Measurements from ENCODE around the gene RGS3.

Gene RGS3

DNA sequence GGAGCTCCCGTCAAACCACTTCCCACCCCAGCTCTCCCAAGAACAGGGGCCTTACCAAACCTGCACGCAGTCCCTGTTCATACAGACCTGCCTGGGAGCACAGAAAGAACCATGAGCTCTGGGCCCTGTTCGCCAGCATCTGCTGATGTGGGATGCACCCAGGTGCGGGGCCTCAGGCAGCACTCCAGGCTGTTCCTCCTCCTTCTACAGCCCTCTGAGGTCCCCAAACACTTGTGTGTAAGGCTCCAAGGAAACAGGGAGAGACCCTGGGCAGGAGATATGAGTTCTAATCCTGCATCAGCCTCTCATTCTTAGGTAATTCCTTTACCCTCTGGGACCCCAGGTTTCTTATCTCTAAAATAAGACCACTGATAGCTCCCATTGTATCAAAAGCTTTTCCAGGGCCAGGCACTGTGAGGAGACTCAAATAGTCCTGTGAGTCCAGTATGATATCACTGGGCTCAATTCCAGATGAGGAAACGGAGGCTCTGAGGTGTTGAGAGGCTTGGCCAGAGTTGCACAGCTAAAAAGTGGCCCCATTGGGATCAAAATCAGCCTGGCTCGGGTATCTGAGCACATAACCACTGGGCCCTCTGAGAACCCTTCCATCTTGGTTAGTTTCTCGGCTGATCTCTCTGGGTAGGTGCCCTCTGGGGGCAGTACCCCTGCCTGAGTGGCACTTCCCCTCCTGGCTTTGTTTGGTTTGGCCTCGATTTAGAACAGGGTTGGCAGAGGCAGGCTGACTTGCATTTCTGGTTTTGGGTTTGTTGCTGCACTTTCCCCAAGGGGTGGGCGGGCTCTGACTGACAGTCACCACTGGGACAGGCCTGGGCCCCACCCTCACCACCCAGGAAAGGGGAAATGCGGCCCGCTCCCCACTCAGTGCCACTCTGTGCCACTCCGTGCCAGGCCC is 116.8 kb downstream of the RGS3 start:
- Histone ChIP-seq H3K27ac (ENCODE audit: low read length) (no peak overlapping the region), H3K36me3 (ENCODE audit: insufficient read depth, low read depth, low read length) (peaks cover 6% of the 10 kb centered on the region; the same call in 1 of the 2 replicates), H3K9me3 (ENCODE audit: insufficient read depth, low read depth, low read length) (no peaks in the 10 kb centered on the region), H3K9ac (ENCODE audit: low read depth, low read length) (no peak overlapping the region; the same call in 1 of the 2 replicates), H3K27me3 (ENCODE audit: insufficient read depth, low read length) (no peaks in the 10 kb centered on the region), H3K4me1 (ENCODE audit: insufficient read depth, low read length) (no peaks in the 10 kb centered on the region), H3K4me3 (ENCODE audit: low read length) (no peak overlapping the region)

DNA sequence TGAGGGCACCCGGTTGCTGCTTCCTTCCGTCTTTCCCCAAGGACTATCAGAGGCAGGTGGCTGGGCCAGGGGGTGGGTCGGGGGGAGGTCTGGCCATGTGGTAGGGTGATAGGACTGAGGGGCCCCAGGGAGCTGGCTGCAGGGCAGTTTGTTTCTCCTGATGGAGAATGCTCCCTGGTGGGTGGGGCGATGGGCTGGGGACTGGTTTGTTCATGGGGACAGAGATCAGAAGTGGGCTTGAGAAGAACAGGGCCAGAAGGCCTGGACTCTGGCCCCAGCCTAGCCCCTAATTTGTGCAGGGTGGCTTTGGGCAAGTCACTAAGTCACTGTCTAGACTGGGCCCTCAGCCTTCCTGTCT is 117.4 kb downstream of the RGS3 start:
- H3K36me3 ChIP-seq (ENCODE audit: insufficient read depth, low read depth, low read length): peaks cover 6% of the 10 kb centered on the region; the same call in 1 of the 2 replicates
- H3K9me3 ChIP-seq (ENCODE audit: insufficient read depth, low read depth, low read length): no peaks in the 10 kb centered on the region
- no peak overlapping the region for H3K27ac ChIP-seq (ENCODE audit: low read length)
- no peaks in the 10 kb centered on the region for H3K4me1 ChIP-seq (ENCODE audit: insufficient read depth, low read length)
- no peak overlapping the region for H3K9ac ChIP-seq (ENCODE audit: low read depth, low read length)
- no peaks in the 10 kb centered on the region for H3K27me3 ChIP-seq (ENCODE audit: insufficient read depth, low read length)
- H3K4me3 ChIP-seq (ENCODE audit: low read length): no peak overlapping the region

DNA sequence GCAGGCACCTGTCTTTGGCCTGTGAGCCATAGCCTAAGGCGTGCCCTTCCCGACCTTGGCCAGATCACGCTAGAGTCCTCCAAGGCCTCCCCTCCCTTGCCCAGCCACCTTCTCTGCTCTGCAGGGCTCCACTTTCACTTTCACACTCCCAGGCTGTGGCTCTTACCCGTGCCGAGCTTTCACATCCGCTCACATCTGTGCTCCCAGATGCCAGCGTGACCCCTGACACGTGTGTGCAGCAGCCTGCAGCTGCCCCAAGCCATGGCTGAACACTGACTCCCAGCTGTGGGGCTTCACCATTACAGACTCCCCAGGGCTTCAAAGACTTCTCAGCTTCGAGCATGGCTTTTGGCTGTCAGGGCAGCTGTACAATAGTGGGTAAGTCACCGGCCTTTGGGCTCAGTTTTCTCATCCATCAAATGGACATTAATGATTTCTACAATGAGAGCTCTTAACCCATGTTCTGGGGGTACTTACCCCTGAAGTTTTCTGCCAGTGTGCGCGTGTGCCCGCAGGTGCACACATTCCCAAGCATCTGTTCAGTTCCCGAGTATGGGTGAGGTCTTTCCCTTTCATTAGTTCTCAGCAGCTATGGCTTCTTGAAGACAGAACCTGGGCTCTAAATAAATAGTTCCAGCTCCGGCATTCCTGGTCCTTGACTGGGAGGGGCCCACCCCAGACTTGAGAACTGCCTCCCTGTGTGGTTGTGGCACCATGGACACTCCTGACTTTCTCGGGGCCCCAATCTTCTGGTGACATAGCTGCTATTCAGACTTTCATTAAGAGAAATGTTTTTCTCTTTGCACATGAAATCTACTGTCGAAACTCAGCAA is 118.6 kb downstream of the RGS3 start:
- no peaks in the 10 kb centered on the region for H3K27me3 ChIP-seq (ENCODE audit: insufficient read depth, low read length)
- H3K36me3 ChIP-seq (ENCODE audit: insufficient read depth, low read depth, low read length): peaks cover 6% of the 10 kb centered on the region; the same call in 1 of the 2 replicates
- H3K9me3 ChIP-seq (ENCODE audit: insufficient read depth, low read depth, low read length): no peaks in the 10 kb centered on the region
- no peaks in the 10 kb centered on the region for H3K4me1 ChIP-seq (ENCODE audit: insufficient read depth, low read length)
- no peak overlapping the region for H3K27ac ChIP-seq (ENCODE audit: low read length)
- H3K9ac ChIP-seq (ENCODE audit: low read depth, low read length): no peak overlapping the region
- no peak overlapping the region for H3K4me3 ChIP-seq (ENCODE audit: low read length)

DNA sequence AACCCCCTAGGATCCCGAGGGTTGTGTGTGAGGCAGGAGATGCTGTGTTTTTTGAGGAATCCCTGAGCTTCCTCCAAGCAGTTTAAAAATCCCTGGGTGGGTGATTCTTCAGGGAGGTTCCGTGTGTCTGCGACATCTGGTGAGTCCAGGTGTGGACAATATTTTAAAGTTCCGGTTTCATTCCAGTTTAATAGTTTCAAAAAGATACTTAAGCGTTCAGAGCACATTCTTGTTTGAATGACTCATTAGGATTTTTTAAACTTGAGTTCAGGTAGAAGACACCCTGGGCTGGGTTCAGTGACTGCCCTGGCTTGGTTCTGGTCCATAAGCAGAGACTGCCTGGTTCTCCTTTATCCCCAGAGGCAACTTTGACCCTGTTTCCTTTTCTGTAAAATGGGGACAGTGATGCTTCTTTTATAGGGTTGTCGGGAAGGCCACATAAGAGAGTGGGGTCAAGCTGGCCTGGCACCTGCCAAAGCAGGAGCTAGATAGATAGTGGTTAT is 119.2 kb downstream of the RGS3 start:
- Histone ChIP-seq H3K27me3 (ENCODE audit: insufficient read depth, low read length) (no peaks in the 10 kb centered on the region), H3K4me1 (ENCODE audit: insufficient read depth, low read length) (no peaks in the 10 kb centered on the region), H3K36me3 (ENCODE audit: insufficient read depth, low read depth, low read length) (peaks cover 6% of the 10 kb centered on the region; the same call in 1 of the 2 replicates), H3K9me3 (ENCODE audit: insufficient read depth, low read depth, low read length) (no peaks in the 10 kb centered on the region), H3K4me3 (ENCODE audit: low read length) (no peak overlapping the region), H3K9ac (ENCODE audit: low read depth, low read length) (no peak overlapping the region), H3K27ac (ENCODE audit: low read length) (no peak overlapping the region)

DNA sequence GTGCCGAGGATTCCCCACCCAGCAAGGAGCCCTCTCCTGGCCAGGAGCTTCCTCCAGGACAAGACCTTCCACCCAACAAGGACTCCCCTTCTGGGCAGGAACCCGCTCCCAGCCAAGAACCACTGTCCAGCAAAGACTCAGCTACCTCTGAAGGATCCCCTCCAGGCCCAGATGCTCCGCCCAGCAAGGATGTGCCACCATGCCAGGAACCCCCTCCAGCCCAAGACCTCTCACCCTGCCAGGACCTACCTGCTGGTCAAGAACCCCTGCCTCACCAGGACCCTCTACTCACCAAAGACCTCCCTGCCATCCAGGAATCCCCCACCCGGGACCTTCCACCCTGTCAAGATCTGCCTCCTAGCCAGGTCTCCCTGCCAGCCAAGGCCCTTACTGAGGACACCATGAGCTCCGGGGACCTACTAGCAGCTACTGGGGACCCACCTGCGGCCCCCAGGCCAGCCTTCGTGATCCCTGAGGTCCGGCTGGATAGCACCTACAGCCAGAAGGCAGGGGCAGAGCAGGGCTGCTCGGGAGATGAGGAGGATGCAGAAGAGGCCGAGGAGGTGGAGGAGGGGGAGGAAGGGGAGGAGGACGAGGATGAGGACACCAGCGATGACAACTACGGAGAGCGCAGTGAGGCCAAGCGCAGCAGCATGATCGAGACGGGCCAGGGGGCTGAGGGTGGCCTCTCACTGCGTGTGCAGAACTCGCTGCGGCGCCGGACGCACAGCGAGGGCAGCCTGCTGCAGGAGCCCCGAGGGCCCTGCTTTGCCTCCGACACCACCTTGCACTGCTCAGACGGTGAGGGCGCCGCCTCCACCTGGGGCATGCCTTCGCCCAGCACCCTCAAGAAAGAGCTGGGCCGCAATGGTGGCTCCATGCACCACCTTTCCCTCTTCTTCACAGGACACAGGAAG is 120.2 kb downstream of the RGS3 start:
- no peak overlapping the region for H3K27ac ChIP-seq (ENCODE audit: low read length)

DNA sequence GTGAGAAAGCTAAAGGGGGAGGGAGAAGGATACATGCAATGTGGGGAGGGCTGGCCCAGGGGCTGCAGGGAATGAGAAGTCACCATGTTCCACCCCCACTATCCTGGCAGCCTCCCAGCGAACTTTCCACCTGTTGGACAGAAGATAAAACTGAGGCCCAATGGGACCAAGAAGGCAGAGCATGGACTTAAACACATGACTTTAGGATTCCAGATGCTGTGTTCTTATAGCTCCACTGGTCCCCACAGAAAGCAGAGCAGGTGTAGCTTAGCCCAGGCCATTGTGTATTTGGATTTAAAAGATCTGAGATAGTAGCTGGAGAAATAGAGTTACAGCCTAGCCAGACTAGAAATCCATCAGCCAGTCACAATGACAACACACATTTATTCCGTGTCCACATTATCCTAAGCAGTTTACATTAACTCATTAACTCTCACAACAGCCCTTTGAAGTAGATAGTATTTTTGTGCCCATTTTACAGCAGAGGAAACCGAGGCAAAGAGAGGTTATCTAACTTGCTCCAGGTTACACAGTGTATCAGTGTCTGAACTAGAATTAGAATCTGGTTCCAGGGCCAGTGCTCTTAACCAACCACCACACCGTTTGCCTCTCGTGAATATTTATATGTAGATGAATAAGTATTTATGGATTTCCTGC is 121.0 kb downstream of the RGS3 start:
- H3K4me1 ChIP-seq (ENCODE audit: insufficient read depth, low read length): no peaks in the 10 kb centered on the region
- H3K36me3 ChIP-seq (ENCODE audit: insufficient read depth, low read depth, low read length): peaks cover 6% of the 10 kb centered on the region; the same call in 1 of the 2 replicates
- no peak overlapping the region for H3K4me3 ChIP-seq (ENCODE audit: low read length)
- H3K9ac ChIP-seq (ENCODE audit: low read depth, low read length): no peak overlapping the region
- no peaks in the 10 kb centered on the region for H3K27me3 ChIP-seq (ENCODE audit: insufficient read depth, low read length)
- H3K9me3 ChIP-seq (ENCODE audit: insufficient read depth, low read depth, low read length): no peaks in the 10 kb centered on the region
- H3K27ac ChIP-seq (ENCODE audit: low read length): no peak overlapping the region

More for the DNA sequence above, 120.2 kb downstream of the RGS3 start:
- Histone ChIP-seq H3K4me3 (ENCODE audit: low read length) (no peak overlapping the region), H3K9me3 (ENCODE audit: insufficient read depth, low read depth, low read length) (no peaks in the 10 kb centered on the region), H3K4me1 (ENCODE audit: insufficient read depth, low read length) (no peaks in the 10 kb centered on the region), H3K9ac (ENCODE audit: low read depth, low read length) (no peak overlapping the region), H3K36me3 (ENCODE audit: insufficient read depth, low read depth, low read length) (peaks cover 6% of the 10 kb centered on the region; the same call in 1 of the 2 replicates), H3K27me3 (ENCODE audit: insufficient read depth, low read length) (no peaks in the 10 kb centered on the region)

DNA sequence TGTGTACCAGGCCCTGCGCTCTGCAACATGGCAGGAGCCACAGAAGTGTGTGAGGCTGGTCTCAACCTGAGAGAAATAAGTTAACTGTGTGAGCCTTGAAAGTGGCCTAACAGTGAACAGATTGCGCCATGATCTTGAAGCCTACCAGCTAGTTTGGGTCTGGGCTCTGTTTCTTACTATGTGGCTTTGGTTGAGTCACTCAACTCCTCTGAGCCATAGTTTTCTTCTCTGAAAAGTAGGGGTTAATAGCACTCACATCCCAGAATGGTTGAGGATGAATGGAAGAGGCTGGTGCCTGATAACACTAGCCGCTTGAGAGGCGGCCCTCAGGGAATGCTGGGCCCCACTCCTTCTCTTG is 121.5 kb downstream of the RGS3 start:
- Histone ChIP-seq H3K36me3 (ENCODE audit: insufficient read depth, low read depth, low read length) (peaks cover 6% of the 10 kb centered on the region; the same call in 1 of the 2 replicates), H3K9ac (ENCODE audit: low read depth, low read length) (no peak overlapping the region), H3K27ac (ENCODE audit: low read length) (no peak overlapping the region), H3K4me3 (ENCODE audit: low read length) (no peak overlapping the region), H3K27me3 (ENCODE audit: insufficient read depth, low read length) (no peaks in the 10 kb centered on the region), H3K9me3 (ENCODE audit: insufficient read depth, low read depth, low read length) (no peaks in the 10 kb centered on the region), H3K4me1 (ENCODE audit: insufficient read depth, low read length) (no peaks in the 10 kb centered on the region)

DNA sequence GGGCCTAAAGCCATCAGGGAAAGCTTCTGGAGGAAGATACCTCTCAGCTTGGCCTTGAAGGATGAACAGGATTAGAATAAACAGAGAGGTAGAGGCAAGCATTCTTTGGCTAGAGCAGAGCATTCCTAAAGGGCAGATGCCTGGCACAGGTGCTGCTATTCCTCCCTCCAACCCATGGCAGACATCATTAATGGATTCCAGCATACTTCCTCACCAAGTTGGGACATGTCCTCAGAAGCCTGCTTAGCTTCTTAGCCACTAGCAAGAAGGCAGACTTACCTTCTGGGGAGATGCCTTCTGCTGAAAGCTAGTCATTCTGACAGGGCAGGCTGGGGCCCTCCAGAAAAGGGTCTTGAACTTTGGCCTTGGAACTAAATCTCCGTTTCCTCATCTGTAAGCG is 122.0 kb downstream of the RGS3 start:
- no peaks in the 10 kb centered on the region for H3K4me1 ChIP-seq (ENCODE audit: insufficient read depth, low read length)

DNA sequence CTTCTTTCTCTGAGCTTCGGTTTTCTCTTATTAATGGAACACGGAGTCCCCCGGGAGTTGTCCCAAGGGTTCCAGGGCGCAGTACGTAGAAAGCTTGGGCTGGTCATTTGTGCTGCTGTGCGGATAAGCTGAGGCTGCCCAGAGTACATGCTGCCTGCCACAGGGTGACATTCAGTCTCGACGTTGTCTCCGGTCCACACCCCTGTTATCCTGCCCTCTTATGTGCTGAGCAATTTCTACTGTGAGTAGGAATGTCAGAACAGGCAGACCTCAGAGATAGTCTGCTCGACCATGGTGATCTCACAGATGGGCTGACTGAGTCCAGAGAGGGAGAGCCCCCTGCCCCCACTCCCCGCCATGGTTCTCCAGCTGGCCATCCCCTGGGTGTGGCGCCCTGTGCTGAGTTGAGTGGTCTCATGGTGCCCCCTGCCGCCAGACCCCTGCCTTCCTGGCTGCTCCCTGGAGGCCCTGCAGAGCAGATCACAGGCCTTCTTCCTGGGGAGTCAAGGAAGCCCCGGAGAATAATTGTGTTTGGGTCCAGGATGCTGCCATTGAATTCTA is 124.0 kb downstream of the RGS3 start:
- H3K4me3 ChIP-seq (ENCODE audit: low read length): no peak overlapping the region

More for the DNA sequence above, 122.0 kb downstream of the RGS3 start:
- H3K9ac ChIP-seq (ENCODE audit: low read depth, low read length): no peak overlapping the region
- no peaks in the 10 kb centered on the region for H3K27me3 ChIP-seq (ENCODE audit: insufficient read depth, low read length)
- no peak overlapping the region for H3K27ac ChIP-seq (ENCODE audit: low read length)
- H3K4me3 ChIP-seq (ENCODE audit: low read length): no peak overlapping the region
- H3K36me3 ChIP-seq (ENCODE audit: insufficient read depth, low read depth, low read length): peaks cover 6% of the 10 kb centered on the region; the same call in 1 of the 2 replicates
- H3K9me3 ChIP-seq (ENCODE audit: insufficient read depth, low read depth, low read length): no peaks in the 10 kb centered on the region

DNA sequence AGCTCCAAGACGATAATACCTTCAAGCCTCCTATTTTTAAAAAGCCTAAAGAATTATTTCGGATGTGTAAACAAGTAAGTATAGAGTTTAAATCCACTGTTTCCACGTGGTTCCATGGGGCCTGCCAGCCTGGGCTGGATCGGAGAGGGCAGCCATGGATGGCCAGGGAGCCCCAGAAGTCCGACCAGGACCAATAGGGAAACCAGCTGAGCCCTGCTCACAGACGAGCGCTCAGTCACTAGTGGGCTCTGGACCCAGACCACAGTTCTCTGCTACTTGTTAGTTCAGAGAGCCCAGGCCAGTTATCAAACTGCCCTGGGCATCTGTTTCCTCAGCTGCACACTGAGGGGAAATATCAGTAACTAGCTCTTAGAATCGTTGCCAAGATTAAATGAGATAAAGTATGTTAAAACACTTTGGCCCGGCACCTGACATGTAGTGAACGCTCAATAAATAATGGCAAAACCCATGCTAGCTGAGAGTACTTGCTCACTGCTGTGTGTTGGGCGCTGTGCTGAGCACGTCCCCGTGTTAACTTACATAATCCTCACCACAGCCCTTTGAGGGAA is 124.8 kb downstream of the RGS3 start:
- H3K27ac ChIP-seq (ENCODE audit: low read length): no peak overlapping the region
- no peaks in the 10 kb centered on the region for H3K9me3 ChIP-seq (ENCODE audit: insufficient read depth, low read depth, low read length)
- no peak overlapping the region for H3K9ac ChIP-seq (ENCODE audit: low read depth, low read length)

More for the DNA sequence above, 124.0 kb downstream of the RGS3 start:
- no peaks in the 10 kb centered on the region for H3K27me3 ChIP-seq (ENCODE audit: insufficient read depth, low read length)
- peaks cover 9% of the 10 kb centered on the region for H3K4me1 ChIP-seq (ENCODE audit: insufficient read depth, low read length)
- peaks cover 6% of the 10 kb centered on the region; the same call in 1 of the 2 replicates for H3K36me3 ChIP-seq (ENCODE audit: insufficient read depth, low read depth, low read length)
- H3K9me3 ChIP-seq (ENCODE audit: insufficient read depth, low read depth, low read length): no peaks in the 10 kb centered on the region
- H3K9ac ChIP-seq (ENCODE audit: low read depth, low read length): no peak overlapping the region
- no peak overlapping the region for H3K27ac ChIP-seq (ENCODE audit: low read length)

More for the DNA sequence above, 124.8 kb downstream of the RGS3 start:
- Histone ChIP-seq H3K36me3 (ENCODE audit: insufficient read depth, low read depth, low read length) (peaks cover 6% of the 10 kb centered on the region; the same call in 1 of the 2 replicates), H3K4me3 (ENCODE audit: low read length) (no peak overlapping the region), H3K27me3 (ENCODE audit: insufficient read depth, low read length) (no peaks in the 10 kb centered on the region), H3K4me1 (ENCODE audit: insufficient read depth, low read length) (peaks cover 15% of the 10 kb centered on the region)

All from iPS-20b (cell line).